A673 (cell line): ENCODE data around the gene OBP2B. TPM values are rescaled to one million over a fixed set of nuclear protein-coding genes. Genes with fewer than 3 reads are reported as not detected.
"Not testable (repeated sequence)": the region's sequence is repeated elsewhere in the genome, so short reads cannot be mapped to it uniquely, and the experiment has no call there.

Source experiments
- Bru-seq: library from RNA; stranded (reverse); fragments of 400-500 nt; gene quantifications from one replicate; lab custom pipeline; 2021; lab: Mats Ljungman, UMichigan
- BruChase-seq, 2 experiments: library from RNA; stranded (reverse); fragments of 400-500 nt; gene quantifications; one replicate each; lab custom pipeline; 2021; lab: Mats Ljungman, UMichigan
- BruUV-seq: library from RNA; stranded (reverse); fragments of 400-500 nt; replicated peaks from 2 replicates; lab custom pipeline; 2021; lab: Mats Ljungman, UMichigan
- CTCF ChIA-PET: fragments of 300-600 bp; sonication (Branson Sonifier 250); formaldehyde crosslinking; loops from one replicate; lab custom pipeline; 2022; ENCODE audit warnings: antibody characterized with exemption; lab: Charles Lee
- POLR2A ChIA-PET: fragments of 300-600 bp; sonication (Branson Sonifier 250); formaldehyde crosslinking; loops from one replicate; lab custom pipeline; 2022; ENCODE audit warnings: antibody characterized with exemption; ENCODE audit not compliant: low non-redundant PET; lab: Charles Lee
- DNase-seq: peaks from one replicate; pipeline ENCODE4 v3.0.0-alpha.2; 2015; ENCODE audit warnings: low spot score
- H3K27ac ChIP-seq: fragments of 200-600 bp; sonication (generic); 2 replicates; pipeline ENCODE4 v1.5.1; 2016; ENCODE audit warnings: mixed run types, low read depth, mild to moderate bottlenecking, mixed read lengths, antibody characterized with exemption, low read length; ENCODE audit not compliant: poor library complexity, severe bottlenecking
- H3K27me3 ChIP-seq: fragments of 200-600 bp; sonication (generic); replicated peaks from 2 replicates; pipeline ENCODE4 v1.6.1; 2017; ENCODE audit warnings: mixed run types, low read depth, mild to moderate bottlenecking, mixed read lengths, antibody characterized with exemption, low read length; ENCODE audit not compliant: insufficient read depth, poor library complexity
- H3K36me3 ChIP-seq: fragments of 200-600 bp; sonication (generic); 2 replicates; pipeline ENCODE4 v1.6.1; 2016; ENCODE audit warnings: mixed run types, mild to moderate bottlenecking, mixed read lengths, antibody characterized with exemption, low read length; ENCODE audit not compliant: insufficient read depth, poor library complexity, severe bottlenecking
- H3K4me1 ChIP-seq: fragments of 200-600 bp; sonication (generic); 2 replicates; pipeline ENCODE4 v1.6.1; 2017; ENCODE audit warnings: mixed run types, mild to moderate bottlenecking, mixed read lengths, antibody characterized with exemption, low read length; ENCODE audit not compliant: insufficient read depth, poor library complexity, severe bottlenecking
- H3K4me3 ChIP-seq: fragments of 200-600 bp; sonication (generic); 2 replicates; pipeline ENCODE4 v1.5.1; 2016; ENCODE audit warnings: low read depth, mixed run types, mild to moderate bottlenecking, mixed read lengths, low read length; ENCODE audit not compliant: poor library complexity, severe bottlenecking
- H3K9me3 ChIP-seq: fragments of 200-600 bp; sonication (generic); 2 replicates; pipeline ENCODE4 v1.6.1; 2016; ENCODE audit warnings: mixed run types, low read depth, mild to moderate bottlenecking, mixed read lengths, antibody characterized with exemption, low read length; ENCODE audit not compliant: poor library complexity, severe bottlenecking
- CTCF ChIP-seq: fragments of 300-800, 200-600 bp; sonication (generic); conservative IDR thresholded peaks from 2 replicates; pipeline ENCODE4 v1.5.1; 2017; ENCODE audit warnings: low read depth, mild to moderate bottlenecking, antibody characterized with exemption, low read length, moderate library complexity, mixed read lengths
- EZH2 ChIP-seq: fragments of 200-600 bp; sonication (generic); IDR thresholded peaks from 2 replicates; pipeline ENCODE4 v1.6.1; 2017; ENCODE audit warnings: borderline replicate concordance, low read depth, mild to moderate bottlenecking, mixed read lengths, antibody characterized with exemption, low read length; ENCODE audit not compliant: poor library complexity, severe bottlenecking
- intact Hi-C: fragments of 100-400 bp; cut with micrococcal nuclease; formaldehyde crosslinking; loops from one replicate; pipeline ENCODE4 v1.10.0; 2022; ENCODE audit not compliant: unreplicated experiment
- long read RNA-seq: library from polyadenylated mRNA; stranded (forward); transcript quantifications from one replicate; pipeline ENCODE4 v2.0.0, GENCODE V29; 2022
- total RNA-seq: library from RNA; stranded (reverse); gene quantifications from 2 replicates; pipeline ENCODE4 v1.2.3, GENCODE V29; 2021

The OBP2B gene
- not detected in 2 replicates for total RNA-seq
- not detected for Bru-seq, nascent RNA
- not detected for BruChase-seq, experiment 1, labeled RNA remaining after a 2-hour chase
- not detected for BruChase-seq, experiment 2, labeled RNA remaining after a 6-hour chase
- long read RNA-seq, result 0 reads

- BruUV-seq, intact Hi-C loops: not testable (repeated sequence)
These were observed at the start of gene OBP2B for GRCh38 chr9:133208880-133209300. TSS of gene OBP2B (minus strand) at chr9:133209250. CDS start at chr9:133209199, 51 bp downstream.

GRCh38 chr9:133258061-133259015, 49.3 kb upstream of the OBP2B start:
- H3K36me3 ChIP-seq, result no peaks in the 10 kb centered on the region
- peaks cover 14% of the 10 kb centered on the region for H3K27me3 ChIP-seq
- no peaks in the 10 kb centered on the region for H3K9me3 ChIP-seq
- ChIA-PET CTCF (no interaction called here), POLR2A (no interaction called here)
- no peak overlapping the region for H3K4me3 ChIP-seq
- no peaks in the 10 kb centered on the region for H3K4me1 ChIP-seq
- DNase-seq, result no peak
- no peak overlapping the region for H3K27ac ChIP-seq
- intact Hi-C loops, result no loop called here
- BruUV-seq, result no TSS peak
- TF ChIP-seq EZH2 (no peak), CTCF (no peak)

More at GRCh38 chr9:133208880-133209300, at the start of gene OBP2B:
- H3K36me3 ChIP-seq, H3K9me3 ChIP-seq, H3K4me1 ChIP-seq, DNase-seq, H3K4me3 ChIP-seq, CTCF ChIA-PET, H3K27ac ChIP-seq, POLR2A ChIA-PET: not testable (repeated sequence)
- H3K27me3 ChIP-seq, result peaks cover 36% of the 10 kb centered on the region

GRCh38 chr9:133257465-133257956, 48.5 kb upstream of the OBP2B start:
- CTCF ChIA-PET, result no interaction called here
- H3K36me3 ChIP-seq, result no peaks in the 10 kb centered on the region
- no peak for DNase-seq
- intact Hi-C loops, result no loop called here
- no peaks in the 10 kb centered on the region for H3K9me3 ChIP-seq
- no TSS peak for BruUV-seq
- H3K4me3 ChIP-seq, result no peak overlapping the region
- TF ChIP-seq EZH2 (no peak), CTCF (no peak)
- no peak overlapping the region for H3K27ac ChIP-seq
- H3K27me3 ChIP-seq, result peaks cover 7% of the 10 kb centered on the region
- POLR2A ChIA-PET, result no interaction called here
- no peaks in the 10 kb centered on the region for H3K4me1 ChIP-seq
